AG04450 (cell line): ENCODE results near the gene CCDC137. TPM values are rescaled to one million over a fixed set of nuclear protein-coding genes. Genes with fewer than 3 reads are reported as not detected.

ENCODE experiments used
- CTCF ChIA-PET: fragments of 300-600, 350-600 bp; formaldehyde crosslinking; extraction: SDS; loops from one replicate; lab custom pipeline; 2022; ENCODE audit warnings: antibody characterized with exemption, inconsistent platforms; lab: Charles Lee
- POLR2A ChIA-PET: fragments of 350-600 bp; formaldehyde crosslinking; extraction: SDS; loops from one replicate; lab custom pipeline; 2021; ENCODE audit warnings: antibody characterized with exemption, inconsistent platforms; lab: Yijun Ruan, JAX
- DNase-seq: peaks from one replicate; pipeline ENCODE4 v3.0.0-alpha.2; 2011; ENCODE audit warnings: low read depth, low spot score
- H3K27ac ChIP-seq: one replicate; pipeline ENCODE4 v1.5.1; 2012; ENCODE audit warnings: low read depth, low read length, control low read depth
- H3K27me3 ChIP-seq: one replicate; pipeline ENCODE4 v1.6.0; 2012; ENCODE audit warnings: low read length; ENCODE audit not compliant: control insufficient read depth, insufficient read depth
- H3K4me3 ChIP-seq: 2 replicates; pipeline ENCODE4 v1.5.1; 2011; ENCODE audit warnings: mild to moderate bottlenecking, low read depth, low read length, control low read depth
- H3K9me3 ChIP-seq: 2 replicates; pipeline ENCODE4 v1.5.1; 2012; ENCODE audit warnings: low read length; ENCODE audit not compliant: control insufficient read depth, insufficient read depth
- CTCF ChIP-seq: IDR thresholded peaks from 2 replicates; pipeline ENCODE4 v1.5.1; 2011; ENCODE audit warnings: low read depth, low read length, control low read depth, inconsistent platforms
- polyA plus RNA-seq: library from polyadenylated mRNA; depleted of rRNA; stranded (reverse); fragments of >200 nt; gene quantifications from 2 replicates; pipeline ENCODE4 v1.2.3, GENCODE V29; 2011; rRNA removed
- small RNA-seq: library from RNA; depleted of rRNA; stranded (forward); fragments of <200 nt; gene quantifications from one replicate; pipeline ENCODE3, GENCODE V24; 2012; ENCODE audit warnings: low read depth; ENCODE audit not compliant: insufficient read length

CCDC137 gene
- polyA plus RNA-seq, 1 experiment: 10.7 TPM

- Histone ChIP-seq H3K9me3 (no peaks in the 10 kb centered on the region; the same call in 1 of the 2 replicates), H3K27me3 (no peaks in the 10 kb centered on the region), H3K4me3 (no peak overlapping the region), H3K27ac (no peak overlapping the region)
- POLR2A ChIA-PET: interaction anchor here (1.7 to 1.9 kb wide), 2 partner anchors 10 to 111 kb away, joined by 6 to 10 read pairs; partner anchors contain the start of gene MCRIP1
- no peak for DNase-seq
- CTCF ChIA-PET: no interaction called here
- no peak for TF ChIP-seq CTCF
Measured at GRCh38 chr17:81722184-81723120, 55.9 kb downstream of the CCDC137 start.

Small RNA genes within 50 kb of the gene (small RNA-seq; reads per million reads assigned to genes)
- not detected for gene MIR6786

Other genes with a start within 250 kb of the CCDC137 start
- gene ACTG1, start 153.9 kb upstream of the CCDC137 start, polyA plus RNA-seq: 2,721 and 3,607 TPM in 2 replicates
- gene FSCN2, start 138.4 kb upstream of the CCDC137 start, polyA plus RNA-seq: 0.26 and 0.41 TPM in 2 replicates
- 5.3 and 8.3 TPM in 2 replicates for gene FAAP100, start 114.4 kb upstream of the CCDC137 start, polyA plus RNA-seq
- 66.5 and 77.1 TPM in 2 replicates for gene NPLOC4, start 29.6 kb upstream of the CCDC137 start, polyA plus RNA-seq
- gene TSPAN10, start 29.5 kb upstream of the CCDC137 start, polyA plus RNA-seq: 0.92 and 0.98 TPM in 2 replicates
- 0.51 and 1.0 TPM in 2 replicates for gene PDE6G, start 10.2 kb upstream of the CCDC137 start, polyA plus RNA-seq
- gene OXLD1, start 132 bp upstream of the CCDC137 start, polyA plus RNA-seq: 13.4 and 17.0 TPM in 2 replicates
- gene ARL16, start 17.1 kb downstream of the CCDC137 start, polyA plus RNA-seq: 44.7 and 48.0 TPM in 2 replicates
- 71.5 and 83.0 TPM in 2 replicates for gene HGS, start 17.3 kb downstream of the CCDC137 start, polyA plus RNA-seq
- 52.1 and 69.2 TPM in 2 replicates for gene MRPL12, start 36.6 kb downstream of the CCDC137 start, polyA plus RNA-seq
- gene SLC25A10, start 45.5 kb downstream of the CCDC137 start, polyA plus RNA-seq: 3.3 and 4.1 TPM in 2 replicates
- gene GCGR, start 137.4 kb downstream of the CCDC137 start, polyA plus RNA-seq: not detected in 2 replicates
- gene MCRIP1, start 166.6 kb downstream of the CCDC137 start, polyA plus RNA-seq: 63.2 and 88.2 TPM in 2 replicates
- not detected in 2 replicates for gene PPP1R27, start 168.3 kb downstream of the CCDC137 start, polyA plus RNA-seq
- gene P4HB, start 193.8 kb downstream of the CCDC137 start, polyA plus RNA-seq: 158 and 342 TPM in 2 replicates
- 62.2 and 78.6 TPM in 2 replicates for gene ARHGDIA, start 204.6 kb downstream of the CCDC137 start, polyA plus RNA-seq
- gene ALYREF, start 224.8 kb downstream of the CCDC137 start, polyA plus RNA-seq: 57.7 and 57.8 TPM in 2 replicates
- 213 and 233 TPM in 2 replicates for gene ANAPC11, start 225.0 kb downstream of the CCDC137 start, polyA plus RNA-seq
- gene NPB, start 235.5 kb downstream of the CCDC137 start, polyA plus RNA-seq: 0.20 and 0.30 TPM in 2 replicates
- gene PCYT2, start 244.7 kb downstream of the CCDC137 start, polyA plus RNA-seq: 25.2 and 31.8 TPM in 2 replicates